ENCODE results near the gene AHCTF1. TPM values are rescaled to one million over a fixed set of nuclear protein-coding genes. Genes with fewer than 3 reads are reported as not detected.

AHCTF1 gene
- total and polyA plus RNA-seq, 9 of the 15 experiments (the other 6 are each of a cell fraction or from before 2014, with no cell fraction given) = 9.4 to 102 (median 47.6) TPM

GRCh38 chr1:246931549-246932365 lies at the start of gene AHCTF1 (continued):
- TF ChIP-seq SAFB2 (IDR thresholded peaks at IDR 0.05; ENCODE audit: borderline replicate concordance, low read depth, low read length, severe bottlenecking) (no peak), ZNF695 (CRISPR knock-in tag; IDR thresholded peaks at IDR 0.05) (no peak), CBX3 (IDR thresholded peaks at IDR 0.05; ENCODE audit: borderline replicate concordance in 1 of 2, low read length in 2 of 2) (peak in 1 of 2 experiments; percentile 92; a peak in 1 of 3 replicates), ZNF41 (CRISPR knock-in tag; conservative IDR thresholded peaks at IDR 0.05) (0 out of 2 replicates have a peak, but pooled peaks have one; percentile 31), BRF1 (IDR thresholded peaks at IDR 0.05; ENCODE audit: borderline replicate concordance, extremely low read depth, insufficient read length) (no peak), TEAD2 (tag; IDR thresholded peaks at IDR 0.05) (no peak), BHLHE40 (IDR thresholded peaks at IDR 0.05; ENCODE audit: low read length) (peak; percentile 26), HMGXB4 (CRISPR knock-in tag; IDR thresholded peaks at IDR 0.05) (peak; percentile 39; the same call in 1 of the 2 replicates), FOXA1 (IDR thresholded peaks at IDR 0.05; ENCODE audit: borderline replicate concordance) (no peak), ZC3H4 (CRISPR knock-in tag; IDR thresholded peaks at IDR 0.05; ENCODE audit: borderline replicate concordance) (peak; percentile 49; the same call in 1 of the 2 replicates), CEBPB (tag; IDR thresholded peaks at IDR 0.05) (no peak), GTF2B (IDR thresholded peaks at IDR 0.05; ENCODE audit: extremely low read depth, insufficient read length) (no peak), ZFP1 (CRISPR knock-in tag; IDR thresholded peaks at IDR 0.05) (no peak), ZBTB34 (CRISPR knock-in tag; IDR thresholded peaks at IDR 0.05) (no peak), NCOR1 (IDR thresholded peaks at IDR 0.05) (peak; percentile 22; the same call in 1 of the 2 replicates), BCLAF1 (IDR thresholded peaks at IDR 0.05; ENCODE audit: borderline replicate concordance in 1 of 2, control insufficient read depth in 1 of 2, low read depth in 2 of 2, low read length in 1 of 2) (peak in 1 of 2 experiments; percentile 81; a peak in 2 of 4 replicates), ELF1 (tag; IDR thresholded peaks at IDR 0.05) (peak; percentile 74), GMEB1 (CRISPR knock-in tag; IDR thresholded peaks at IDR 0.05) (no peak; the same call in 1 of the 2 replicates)

Data from K562 (cell line).